SK-N-SH (cell line): ENCODE data around the gene C4orf36. TPM values are rescaled to one million over a fixed set of nuclear protein-coding genes. Genes with fewer than 3 reads are reported as not detected.

ENCODE experiments used
- CTCF ChIA-PET: fragments of 300-600, 350-600 bp; formaldehyde crosslinking; extraction: SDS; loops from one replicate; lab custom pipeline; 2021; lab: Yijun Ruan, JAX
- POLR2A ChIA-PET: fragments of 350-600 bp; sonication (Branson Sonifier 250); formaldehyde crosslinking; extraction: SDS; loops from one replicate; lab custom pipeline; 2020; ENCODE audit warnings: antibody characterized with exemption, inconsistent platforms; lab: Yijun Ruan, JAX
- DNase-seq: peaks from one replicate; pipeline ENCODE4 v3.0.0; 2012
- H2AFZ ChIP-seq: fragments of 200-600 bp; sonication (generic); 2 replicates; pipeline ENCODE4 v1.8.1; 2016; ENCODE audit warnings: antibody characterized with exemption, mild to moderate bottlenecking, low read depth
- H3F3A ChIP-seq: fragments of 200-600 bp; sonication (generic); replicated peaks from 2 replicates; pipeline ENCODE3; 2016; ENCODE audit warnings: antibody characterized with exemption, mild to moderate bottlenecking; ENCODE audit not compliant: insufficient read depth
- H3K27ac ChIP-seq, 2 experiments: fragments of 200-500 bp in 1 of 2; fragments of 200-600 bp in 1 of 2; sonication (Bioruptor generic) in 1 of 2; sonication (generic), shearing (Covaris generic) in 1 of 2; 2 replicates each; pipeline versions ENCODE4 v1.5.1 to v1.6.1; 2014 to 2016; ENCODE audit warnings: low read depth in 2 of 2, inconsistent platforms in 1 of 2, low read length in 1 of 2, mild to moderate bottlenecking in 1 of 2, mixed read lengths in 1 of 2
- H3K27me3 ChIP-seq: fragments of 200-600 bp; sonication (generic), shearing (Covaris generic); 2 replicates; pipeline ENCODE4 v1.6.1; 2016; ENCODE audit warnings: mixed run types; ENCODE audit not compliant: insufficient read depth
- H3K36me3 ChIP-seq, 2 experiments: fragments of 200-500 bp in 1 of 2; fragments of 200-600 bp in 1 of 2; sonication (Bioruptor generic) in 1 of 2; sonication (generic) in 1 of 2; replicated peaks in 1 of 2; 2 replicates each; pipeline versions ENCODE3 to v1.5.1; 2014 to 2016; ENCODE audit warnings: low read length in 1 of 2, mild to moderate bottlenecking in 1 of 2; ENCODE audit not compliant: insufficient read depth in 2 of 2, control insufficient read depth in 1 of 2
- H3K4me1 ChIP-seq, 2 experiments: fragments of 200-500 bp in 1 of 2; fragments of 200-600 bp in 1 of 2; sonication (Bioruptor generic) in 1 of 2; sonication (generic), shearing (Covaris generic) in 1 of 2; 2 replicates each; pipeline versions ENCODE4 v1.5.1 to v1.6.1; 2014 to 2016; ENCODE audit warnings: low read depth in 1 of 2, low read length in 1 of 2, mixed run types in 1 of 2; ENCODE audit not compliant: insufficient read depth in 2 of 2, control insufficient read depth in 1 of 2
- H3K4me2 ChIP-seq: fragments of 200-600 bp; sonication (generic), shearing (Covaris generic); 2 replicates; pipeline ENCODE4 v1.6.1; 2017; ENCODE audit warnings: mixed run types
- H3K4me3 ChIP-seq, 2 experiments: fragments of 200-500 bp in 1 of 2; fragments of 200-600 bp in 1 of 2; sonication (Bioruptor generic) in 1 of 2; sonication (generic), shearing (Covaris generic) in 1 of 2; 2 replicates each; pipeline versions ENCODE4 v1.5.1 to v1.8.1; 2014 to 2016; ENCODE audit warnings: low read depth in 2 of 2, inconsistent platforms in 1 of 2, low read length in 1 of 2, mild to moderate bottlenecking in 1 of 2, mixed read lengths in 1 of 2, moderate library complexity in 1 of 2
- H3K79me2 ChIP-seq: fragments of 200-600 bp; sonication (generic); 2 replicates; pipeline ENCODE4 v1.8.1; 2017; ENCODE audit warnings: mild to moderate bottlenecking; ENCODE audit not compliant: insufficient read depth
- H3K9ac ChIP-seq: fragments of 200-600 bp; sonication (generic); 2 replicates; pipeline ENCODE4 v1.6.1; 2017; ENCODE audit warnings: mixed run types
- H3K9me2 ChIP-seq: fragments of 200-600 bp; sonication (generic); 2 replicates; pipeline ENCODE4 v1.6.1; 2017; ENCODE audit warnings: mixed run types
- H3K9me3 ChIP-seq: fragments of 200-600 bp; sonication (generic); 2 replicates; pipeline ENCODE4 v1.6.1; 2017; ENCODE audit warnings: mixed run types, mild to moderate bottlenecking, moderate library complexity
- H4K20me1 ChIP-seq: fragments of 200-600 bp; sonication (generic); 2 replicates; pipeline ENCODE4 v1.6.1; 2017; ENCODE audit warnings: mild to moderate bottlenecking, mixed run types; ENCODE audit not compliant: insufficient read depth
- CHD2 ChIP-seq: fragments of 150-350 bp; IDR thresholded peaks from 2 replicates; pipeline ENCODE4 v1.6.1; 2018; ENCODE audit warnings: low read length; ENCODE audit not compliant: partially characterized antibody
- ELF1 ChIP-seq: IDR thresholded peaks from 2 replicates; pipeline ENCODE4 v1.4.0; 2012
- EZH2phosphoT487 ChIP-seq: fragments of 200-600 bp; sonication (generic); IDR thresholded peaks from 2 replicates; pipeline ENCODE4 v1.6.1; 2017; ENCODE audit warnings: low read depth, mixed run types, mild to moderate bottlenecking, antibody characterized with exemption, moderate library complexity, borderline replicate concordance
- FOSL2 ChIP-seq: IDR thresholded peaks from 2 replicates; pipeline ENCODE4 v1.4.0; 2012; ENCODE audit warnings: low read depth, mild to moderate bottlenecking, moderate library complexity, borderline replicate concordance
- FOXJ3 ChIP-seq: sonication (generic); formaldehyde crosslinking; IDR thresholded peaks from 2 replicates; pipeline ENCODE4 v1.5.1; 2020; ENCODE audit warnings: mild to moderate bottlenecking, missing genetic modification reagents
- GABPA ChIP-seq: IDR thresholded peaks from 2 replicates; pipeline ENCODE4 v1.4.0; 2012; ENCODE audit warnings: low read depth, mild to moderate bottlenecking
- JUND ChIP-seq: IDR thresholded peaks from 2 replicates; pipeline ENCODE4 v1.4.0; 2012
- MAX ChIP-seq: IDR thresholded peaks from 2 replicates; pipeline ENCODE4 v1.4.0; 2012; ENCODE audit warnings: low read depth
- MEF2A ChIP-seq: IDR thresholded peaks from 2 replicates; pipeline ENCODE4 v1.4.0; 2012; ENCODE audit warnings: low read depth, borderline replicate concordance
- RFX5 ChIP-seq: IDR thresholded peaks from 2 replicates; pipeline ENCODE4 v1.6.1; 2012; ENCODE audit warnings: mild to moderate bottlenecking, improper control_type of control experiment, low read length
- SIN3A ChIP-seq: IDR thresholded peaks from 2 replicates; pipeline ENCODE4 v1.6.1; 2012; ENCODE audit warnings: low read depth, mild to moderate bottlenecking, low read length, moderate library complexity, borderline replicate concordance
- TAF1 ChIP-seq: IDR thresholded peaks from 2 replicates; pipeline ENCODE4 v1.6.1; 2012; ENCODE audit warnings: low read depth, mild to moderate bottlenecking, low read length, moderate library complexity, borderline replicate concordance
- TEAD4 ChIP-seq: IDR thresholded peaks from 2 replicates; pipeline ENCODE4 v1.4.0; 2012; ENCODE audit warnings: mild to moderate bottlenecking, borderline replicate concordance; ENCODE audit not compliant: insufficient read depth
- YY1 ChIP-seq: IDR thresholded peaks from 2 replicates; pipeline ENCODE4 v1.4.0; 2012; ENCODE audit warnings: low read depth, mild to moderate bottlenecking
- WGBS: methylation state at CpG from one replicate; pipeline ENCODE4 v1.1.6; 2017; ENCODE audit warnings: low lambda C conversion rate; 5-methylcytosine and 5-hydroxymethylcytosine counted together
- polyA plus RNA-seq, 3 experiments: library from polyadenylated mRNA; depleted of rRNA; stranded (reverse); fragments of >200 nt; gene quantifications; 2 replicates each; pipeline ENCODE4 v1.2.3, GENCODE V29; 2012
- TF ChIP-seq, protein P1 (sequence below): IDR thresholded peaks from 2 replicates; pipeline ENCODE4 v1.4.0; 2012; ENCODE audit warnings: low read depth, borderline replicate concordance

Gene C4orf36
- polyA plus RNA-seq, 1 of the 3 experiments (the other 2 are of a cell fraction), result 0.71 TPM

DNA sequence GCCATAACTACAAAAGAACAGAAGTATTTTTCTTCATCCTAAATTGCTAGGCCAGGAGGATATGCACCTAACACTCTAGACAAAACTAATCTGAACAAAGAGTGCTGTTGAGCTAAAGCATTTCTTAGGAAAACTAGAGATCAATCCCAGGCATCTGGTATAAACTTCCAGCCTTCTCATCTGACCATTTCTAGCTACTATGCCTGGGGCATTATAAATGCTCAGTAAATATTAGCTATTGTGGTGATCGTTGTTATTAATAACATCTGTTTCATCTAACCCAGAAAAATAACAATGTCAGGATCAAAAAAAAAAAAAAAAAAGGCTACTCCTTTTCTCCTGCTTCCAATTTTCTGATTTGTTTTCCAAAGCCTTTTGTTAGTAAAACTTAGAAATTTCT is 35.3 kb downstream of the C4orf36 start:
- Histone ChIP-seq H3K9me2 (no peaks in the 10 kb centered on the region), H3F3A (peaks cover 17% of the 10 kb centered on the region), H3K27me3 (no peaks in the 10 kb centered on the region), H4K20me1 (no peaks in the 10 kb centered on the region), H3K9ac (no peak overlapping the region), H3K27ac (no peak overlapping the region; a peak in 1 of 4 replicates), H3K4me2 (no peak overlapping the region), H3K79me2 (no peaks in the 10 kb centered on the region), H3K4me3 (no peak overlapping the region), H3K4me1 (peaks cover 0 to 19% of the 10 kb centered on the region in 2 experiments; a peak in 1 of 4 replicates), H2AFZ (peak overlapping the region; percentile 43; the same call in 1 of the 2 replicates), H3K9me3 (no peaks in the 10 kb centered on the region), H3K36me3 (no peaks in the 10 kb centered on the region)
- DNase-seq, result no peak
- ChIA-PET CTCF (no interaction called here), POLR2A (no interaction called here)
- TF ChIP-seq, protein P1, sequence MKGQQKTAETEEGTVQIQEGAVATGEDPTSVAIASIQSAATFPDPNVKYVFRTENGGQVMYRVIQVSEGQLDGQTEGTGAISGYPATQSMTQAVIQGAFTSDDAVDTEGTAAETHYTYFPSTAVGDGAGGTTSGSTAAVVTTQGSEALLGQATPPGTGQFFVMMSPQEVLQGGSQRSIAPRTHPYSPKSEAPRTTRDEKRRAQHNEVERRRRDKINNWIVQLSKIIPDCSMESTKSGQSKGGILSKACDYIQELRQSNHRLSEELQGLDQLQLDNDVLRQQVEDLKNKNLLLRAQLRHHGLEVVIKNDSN, result no peak
- TF ChIP-seq EZH2phosphoT487 (no peak), SIN3A (no peak), MAX (no peak), TEAD4 (no peak), MEF2A (no peak), YY1 (no peak), GABPA (no peak), FOXJ3 (CRISPR knock-in tag) (no peak), TAF1 (no peak), CHD2 (no peak), RFX5 (no peak), ELF1 (no peak)
- WGBS, result 20% methylated on average over 1 of the region's 1 CpG

- WGBS, result 42% methylated on average over 2 of the region's 2 CpGs
- Histone ChIP-seq H3K36me3 (no peaks in the 10 kb centered on the region), H3K27ac (no peak overlapping the region), H3F3A (peaks cover 17% of the 10 kb centered on the region), H3K4me2 (peak overlapping the region; percentile 29; the same call in 1 of the 2 replicates), H3K79me2 (no peaks in the 10 kb centered on the region), H4K20me1 (no peaks in the 10 kb centered on the region), H3K4me1 (peaks cover 0 to 19% of the 10 kb centered on the region in 2 experiments; a peak in 1 of 4 replicates), H2AFZ (no peak overlapping the region), H3K27me3 (no peaks in the 10 kb centered on the region), H3K4me3 (no peak overlapping the region), H3K9me2 (no peaks in the 10 kb centered on the region), H3K9me3 (no peaks in the 10 kb centered on the region)
- no peak for DNase-seq
- TF ChIP-seq JUND (no peak), FOSL2 (peak; percentile 45; the same call in 1 of the 2 replicates)
- TF ChIP-seq, all 33 proteins: peak for 1
- no peak overlapping the region for H3K9ac ChIP-seq
- POLR2A ChIA-PET, result no interaction called here
- CTCF ChIA-PET, result no interaction called here
Observed at GRCh38 chr4:86855572-86855971, 36.6 kb downstream of the C4orf36 start.
